Measurements from ENCODE around the gene CROCC. TPM values are rescaled to one million over a fixed set of nuclear protein-coding genes. Genes with fewer than 3 reads are reported as not detected.
"Not testable (repeated sequence)": the region's sequence is repeated elsewhere in the genome, so short reads cannot be mapped to it uniquely, and the experiment has no call there.

CROCC gene
- total RNA-seq, 1 donor from 2014 or later: 15.2 TPM

- no peaks in the 10 kb centered on the region for H3K79me2 ChIP-seq (ENCODE audit: low read depth)
- H3K4me2 ChIP-seq: no peak overlapping the region
- H3K4me1 Mint-ChIP-seq: peaks cover 18% of the 10 kb centered on the region
Measured at GRCh38 chr1:16915627-16915973, 6.1 kb upstream of the CROCC start.

DNA sequence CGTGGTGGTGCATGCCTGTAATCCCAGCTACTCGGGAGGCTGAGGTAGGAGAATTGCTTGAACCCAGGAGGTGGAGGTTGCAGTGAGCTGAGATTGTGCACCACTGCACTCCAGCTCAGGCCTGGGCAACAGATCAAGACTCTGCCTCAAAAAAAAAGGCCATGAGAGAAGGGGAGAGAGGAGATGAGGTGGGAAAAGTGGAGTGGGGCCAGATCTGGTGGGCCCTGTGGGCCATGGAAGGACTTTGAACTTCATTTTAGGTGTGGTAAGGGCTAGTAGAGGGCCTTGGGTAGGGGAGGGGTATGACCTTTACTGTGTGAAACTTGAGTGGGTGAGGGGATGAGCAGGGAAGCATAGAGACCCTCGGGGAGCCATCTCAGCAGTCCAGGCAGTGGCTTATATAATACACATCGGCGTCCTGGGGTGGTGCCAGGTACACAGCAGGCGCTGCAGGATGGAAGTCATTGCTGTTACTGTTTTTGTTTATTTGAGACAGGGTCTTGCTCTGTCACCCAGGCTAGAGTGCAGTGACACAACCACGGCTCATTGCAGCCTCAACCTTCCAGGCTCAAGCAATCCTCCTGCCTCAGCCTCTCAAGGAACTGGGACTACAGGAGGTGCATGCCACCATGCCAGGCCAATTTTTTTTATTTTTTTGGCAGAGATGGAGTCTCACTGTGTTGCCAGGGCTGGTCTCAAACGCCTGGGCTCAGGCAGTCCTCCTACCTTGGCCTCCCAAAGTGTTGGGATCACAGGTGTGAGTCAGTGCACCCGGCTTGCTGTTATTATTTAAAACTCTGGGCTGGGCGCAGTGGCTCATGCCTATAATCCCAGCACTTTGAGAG is 5.5 kb upstream of the CROCC start:
- not testable (repeated sequence) for H3K27me3 ChIP-seq; H3K9me3 ChIP-seq (ENCODE audit: low read depth); H4K20me1 ChIP-seq (ENCODE audit: low read depth); H3K27me3 Mint-ChIP-seq (ENCODE audit: insufficient read depth, low read depth); H3K27ac ChIP-seq; H2AFZ ChIP-seq (replicated peaks); H3K9me3 Mint-ChIP-seq; H3K36me3 ChIP-seq; DNase-seq (ENCODE audit: low spot score); H3K36me3 Mint-ChIP-seq; H3K4me1 ChIP-seq; H3K4me2 ChIP-seq; H3K79me2 ChIP-seq (ENCODE audit: low read depth); H3K9ac ChIP-seq; H3K4me3 ChIP-seq
- H3K4me1 Mint-ChIP-seq: peaks cover 23% of the 10 kb centered on the region
- peaks cover 23% of the 10 kb centered on the region for H3F3A ChIP-seq (ENCODE audit: low read depth)
- H3K27ac Mint-ChIP-seq: peak overlapping the region; percentile 84
- H3K4me3 Mint-ChIP-seq: peak overlapping the region; percentile 36

More at GRCh38 chr1:16915627-16915973, 6.1 kb upstream of the CROCC start:
- Mint-ChIP-seq H3K36me3 (no peaks in the 10 kb centered on the region), H3K27me3 (ENCODE audit: insufficient read depth, low read depth) (peaks cover 4% of the 10 kb centered on the region), H3K4me3 (peak overlapping the region; percentile 83), H3K9me3 (no peaks in the 10 kb centered on the region), H3K27ac (peak overlapping the region; percentile 6)
- TF ChIP-seq EZH2 (IDR thresholded peaks at IDR 0.05): no peak
- TF ChIP-seq, protein P1, sequence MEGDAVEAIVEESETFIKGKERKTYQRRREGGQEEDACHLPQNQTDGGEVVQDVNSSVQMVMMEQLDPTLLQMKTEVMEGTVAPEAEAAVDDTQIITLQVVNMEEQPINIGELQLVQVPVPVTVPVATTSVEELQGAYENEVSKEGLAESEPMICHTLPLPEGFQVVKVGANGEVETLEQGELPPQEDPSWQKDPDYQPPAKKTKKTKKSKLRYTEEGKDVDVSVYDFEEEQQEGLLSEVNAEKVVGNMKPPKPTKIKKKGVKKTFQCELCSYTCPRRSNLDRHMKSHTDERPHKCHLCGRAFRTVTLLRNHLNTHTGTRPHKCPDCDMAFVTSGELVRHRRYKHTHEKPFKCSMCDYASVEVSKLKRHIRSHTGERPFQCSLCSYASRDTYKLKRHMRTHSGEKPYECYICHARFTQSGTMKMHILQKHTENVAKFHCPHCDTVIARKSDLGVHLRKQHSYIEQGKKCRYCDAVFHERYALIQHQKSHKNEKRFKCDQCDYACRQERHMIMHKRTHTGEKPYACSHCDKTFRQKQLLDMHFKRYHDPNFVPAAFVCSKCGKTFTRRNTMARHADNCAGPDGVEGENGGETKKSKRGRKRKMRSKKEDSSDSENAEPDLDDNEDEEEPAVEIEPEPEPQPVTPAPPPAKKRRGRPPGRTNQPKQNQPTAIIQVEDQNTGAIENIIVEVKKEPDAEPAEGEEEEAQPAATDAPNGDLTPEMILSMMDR (IDR thresholded peaks at IDR 0.05): peak; percentile 8
- no peak for TF ChIP-seq EZH2phosphoT487 (IDR thresholded peaks at IDR 0.05)
- Histone ChIP-seq H3K27me3 (no peaks in the 10 kb centered on the region), H3K4me1 (peaks cover 5% of the 10 kb centered on the region), H3K27ac (no peak overlapping the region), H4K20me1 (ENCODE audit: low read depth) (no peaks in the 10 kb centered on the region), H3K9ac (no peak overlapping the region), H3K4me3 (no peak overlapping the region), H3K9me3 (ENCODE audit: low read depth) (no peaks in the 10 kb centered on the region), H3K36me3 (no peaks in the 10 kb centered on the region), H3F3A (ENCODE audit: low read depth) (peaks cover 18% of the 10 kb centered on the region), H2AFZ (replicated peaks) (no peak overlapping the region)
- no peak for DNase-seq (ENCODE audit: low spot score)

DNA sequence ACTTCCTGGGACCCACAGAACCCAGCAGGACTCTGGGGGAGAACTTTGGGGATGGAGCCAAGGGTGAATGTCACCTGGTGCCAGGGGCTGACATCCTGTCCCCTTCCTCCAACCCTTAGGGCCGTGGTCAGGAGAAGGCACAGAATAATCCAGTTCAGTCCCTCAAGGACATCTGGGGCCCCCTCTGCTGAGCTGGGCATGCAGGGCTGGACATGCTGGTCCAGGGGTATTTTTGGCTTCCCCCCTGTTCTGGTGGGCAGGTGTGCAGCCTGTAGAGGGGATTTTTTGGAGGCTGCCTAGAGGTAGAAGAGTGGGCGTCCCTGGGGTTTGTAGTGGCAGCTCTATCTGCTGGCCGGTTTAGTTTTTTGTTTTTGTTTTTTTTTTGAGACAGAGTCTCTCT is 3.4 kb upstream of the CROCC start:
- no peaks in the 10 kb centered on the region for H3K36me3 Mint-ChIP-seq
- H3K4me1 Mint-ChIP-seq: peaks cover 37% of the 10 kb centered on the region
- no peak for TF ChIP-seq EZH2phosphoT487 (IDR thresholded peaks at IDR 0.05)
- TF ChIP-seq, protein P1 (IDR thresholded peaks at IDR 0.05): no peak
- TF ChIP-seq EZH2 (IDR thresholded peaks at IDR 0.05): no peak
- H3K27ac ChIP-seq: no peak overlapping the region
- H3K4me1 ChIP-seq: peaks cover 21% of the 10 kb centered on the region
- no peak overlapping the region for H2AFZ ChIP-seq (replicated peaks)
- no peak overlapping the region for H3K4me2 ChIP-seq
- no peak overlapping the region for H3K9ac ChIP-seq
- H3F3A ChIP-seq (ENCODE audit: low read depth): peaks cover 38% of the 10 kb centered on the region
- no peak for DNase-seq (ENCODE audit: low spot score)
- no peaks in the 10 kb centered on the region for H4K20me1 ChIP-seq (ENCODE audit: low read depth)
- H3K27me3 Mint-ChIP-seq (ENCODE audit: insufficient read depth, low read depth): peaks cover 3% of the 10 kb centered on the region
- H3K79me2 ChIP-seq (ENCODE audit: low read depth): peaks cover 16% of the 10 kb centered on the region
- H3K9me3 ChIP-seq (ENCODE audit: low read depth): no peaks in the 10 kb centered on the region
- no peak overlapping the region for H3K4me3 Mint-ChIP-seq
- no peak overlapping the region for H3K27ac Mint-ChIP-seq
- H3K4me3 ChIP-seq: no peak overlapping the region
- H3K27me3 ChIP-seq: no peaks in the 10 kb centered on the region
- no peaks in the 10 kb centered on the region for H3K36me3 ChIP-seq
- H3K9me3 Mint-ChIP-seq: no peaks in the 10 kb centered on the region

DNA sequence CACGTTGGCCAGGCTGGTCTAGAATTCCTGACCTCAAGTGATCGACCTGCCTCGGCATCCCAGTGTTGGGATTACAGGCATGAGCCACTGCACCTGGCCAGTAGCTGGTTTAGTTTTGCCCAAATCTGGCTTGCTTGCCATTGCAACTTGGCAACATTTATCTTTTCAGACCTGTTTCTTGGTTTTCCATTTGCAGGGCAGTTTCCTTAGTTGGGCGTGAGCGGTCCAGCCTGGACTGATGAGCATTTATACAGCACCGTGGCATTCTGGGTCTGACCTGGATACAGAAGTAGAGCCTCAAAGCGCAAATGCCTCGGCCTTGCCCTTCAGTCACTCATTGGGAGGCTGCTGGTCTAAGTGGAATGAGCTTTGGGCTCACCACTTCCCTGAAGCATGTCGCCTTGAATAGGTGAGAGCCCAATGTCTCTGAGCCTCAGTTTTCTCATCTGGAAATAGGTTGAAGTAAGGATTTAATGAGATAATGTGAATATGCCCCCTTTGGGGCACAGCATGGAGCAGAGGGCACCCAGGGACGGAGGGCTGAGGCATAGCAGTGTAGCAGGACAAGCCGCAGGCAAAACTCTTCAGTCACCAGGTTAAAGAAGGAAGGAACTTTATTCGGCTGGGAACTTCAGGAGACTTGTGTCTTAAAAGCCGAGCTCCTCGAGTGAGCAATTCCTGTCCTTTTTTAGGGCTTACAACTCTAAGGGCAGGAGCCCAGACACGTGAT is 2.6 kb upstream of the CROCC start:
- not testable (repeated sequence) for H3K27me3 Mint-ChIP-seq (ENCODE audit: insufficient read depth, low read depth); H3K4me2 ChIP-seq; H3K9me3 Mint-ChIP-seq; H3K36me3 ChIP-seq; H3K4me3 ChIP-seq; H3K27ac ChIP-seq; DNase-seq (ENCODE audit: low spot score); H4K20me1 ChIP-seq (ENCODE audit: low read depth); H2AFZ ChIP-seq (replicated peaks); H3K36me3 Mint-ChIP-seq; H3K27me3 ChIP-seq; H3K9me3 ChIP-seq (ENCODE audit: low read depth); H3K4me3 Mint-ChIP-seq; H3K9ac ChIP-seq; H3K27ac Mint-ChIP-seq
- H3K4me1 Mint-ChIP-seq: peaks cover 42% of the 10 kb centered on the region
- peaks cover 21% of the 10 kb centered on the region for H3K4me1 ChIP-seq
- peaks cover 23% of the 10 kb centered on the region for H3K79me2 ChIP-seq (ENCODE audit: low read depth)
- H3F3A ChIP-seq (ENCODE audit: low read depth): peaks cover 38% of the 10 kb centered on the region

Measured in neural progenitor cell (in vitro differentiated cells).